COLO668 (cell line): Measurements from ENCODE around the gene ALG1.
"Not testable (repeated sequence)": the region's sequence is repeated elsewhere in the genome, so short reads cannot be mapped to it uniquely, and the experiment has no call there.

ENCODE experiments used
- DNase-seq: peaks from one replicate; lab custom pipeline; 2025; ENCODE audit not compliant: unreplicated experiment; lab: John Stamatoyannopoulos, UW

Gene ALG1

GRCh38 chr16:5072334-5073278 is 963 bp downstream of the ALG1 start:
- DNase-seq: no peak

GRCh38 chr16:5073279-5073629 is 1.6 kb downstream of the ALG1 start:
- no peak for DNase-seq

- DNase-seq: not testable (repeated sequence)
These were observed 2.1 kb downstream of the ALG1 start for GRCh38 chr16:5073771-5074170.

- no peak for DNase-seq
These were observed 4.0 kb downstream of the ALG1 start for GRCh38 chr16:5075637-5076036.

GRCh38 chr16:5077304-5077703 is 5.7 kb downstream of the ALG1 start:
- DNase-seq: no peak

GRCh38 chr16:5078626-5079025 is 7.0 kb downstream of the ALG1 start:
- no peak for DNase-seq

GRCh38 chr16:5080461-5080860 is 8.8 kb downstream of the ALG1 start:
- DNase-seq: not testable (repeated sequence)

- DNase-seq: not testable (repeated sequence)
These were observed 9.4 kb downstream of the ALG1 start for GRCh38 chr16:5080996-5081395.

- DNase-seq: not testable (repeated sequence)
These were observed 12.0 kb downstream of the ALG1 start for GRCh38 chr16:5083646-5084045.

- DNase-seq: not testable (repeated sequence)
These were observed 12.6 kb downstream of the ALG1 start for GRCh38 chr16:5084099-5084731.

GRCh38 chr16:5084802-5085201 is 13.2 kb downstream of the ALG1 start:
- peak; percentile 29 for DNase-seq

GRCh38 chr16:5085716-5086115 is 14.1 kb downstream of the ALG1 start:
- not testable (repeated sequence) for DNase-seq

- not testable (repeated sequence) for DNase-seq
These were observed 16.6 kb downstream of the ALG1 start for GRCh38 chr16:5088086-5088790.

GRCh38 chr16:5088936-5089335 is 17.3 kb downstream of the ALG1 start:
- not testable (repeated sequence) for DNase-seq

GRCh38 chr16:5089911-5090555 is 18.4 kb downstream of the ALG1 start:
- DNase-seq: not testable (repeated sequence)

- not testable (repeated sequence) for DNase-seq
These were observed 18.9 kb downstream of the ALG1 start for GRCh38 chr16:5090592-5090991.

GRCh38 chr16:5093081-5093480 is 21.4 kb downstream of the ALG1 start:
- not testable (repeated sequence) for DNase-seq

- not testable (repeated sequence) for DNase-seq
These were observed 22.1 kb downstream of the ALG1 start for GRCh38 chr16:5093746-5094145.

- not testable (repeated sequence) for DNase-seq
These were observed 23.6 kb downstream of the ALG1 start for GRCh38 chr16:5095145-5095830.

- DNase-seq: not testable (repeated sequence)
These were observed 24.9 kb downstream of the ALG1 start for GRCh38 chr16:5096437-5097060.
